Stimulated activated naive CD8-positive, alpha-beta T cell treated with anti-CD3 and anti-CD28 coated beads, Interleukin-15, Interleukin-2, amounts not matched to agents 100 U/mL and 50 U/mL, for 24 hours (primary cell): ENCODE results near the gene NUMB.

Source experiments
- ATAC-seq: fragments of 150-1000 bp; cut with Tn5 transposase; one replicate; pipeline ENCODE4 v1.10.0; 2021
- DNase-seq: peaks from one replicate; pipeline ENCODE4 v3.0.0; 2021

Gene NUMB

GRCh38 chr14:73289729-73290128 is 168.6 kb downstream of the NUMB start:
- ATAC-seq (no peak), DNase-seq (no peak)

GRCh38 chr14:73289308-73289707 is 169.0 kb downstream of the NUMB start:
- DNase-seq (no peak), ATAC-seq (no peak)

- no peak for DNase-seq
- ATAC-seq: no peak
These were observed 171.3 kb downstream of the NUMB start for GRCh38 chr14:73287071-73287470.

GRCh38 chr14:73286598-73286997 is 171.7 kb downstream of the NUMB start:
- DNase-seq (no peak), ATAC-seq (no peak)

- DNase-seq (no peak), ATAC-seq (no peak)
These were observed 172.4 kb downstream of the NUMB start for GRCh38 chr14:73285979-73286378.

- no peak for DNase-seq
- no peak for ATAC-seq
These were observed 174.6 kb downstream of the NUMB start for GRCh38 chr14:73283608-73284379.

GRCh38 chr14:73280903-73281302 is 177.4 kb downstream of the NUMB start:
- no peak for DNase-seq
- ATAC-seq: no peak

GRCh38 chr14:73277376-73277775 is 181.0 kb downstream of the NUMB start:
- no peak for ATAC-seq
- no peak for DNase-seq

GRCh38 chr14:73276836-73277235 is 181.5 kb downstream of the NUMB start:
- DNase-seq: no peak
- no peak for ATAC-seq

GRCh38 chr14:73273799-73274198 is 184.5 kb downstream of the NUMB start:
- no peak for DNase-seq
- no peak for ATAC-seq

- no peak for ATAC-seq
- no peak for DNase-seq
These were observed 186.0 kb downstream of the NUMB start for GRCh38 chr14:73272393-73272792.

- peak; percentile 50 for ATAC-seq
- DNase-seq: peak; percentile 34
These were observed 188.4 kb downstream of the NUMB start for GRCh38 chr14:73269729-73270531.

- no peak for ATAC-seq
- DNase-seq: no peak
These were observed 190.9 kb downstream of the NUMB start for GRCh38 chr14:73267474-73267873.

- ATAC-seq (no peak), DNase-seq (no peak)
These were observed 192.0 kb downstream of the NUMB start for GRCh38 chr14:73266317-73266716.

GRCh38 chr14:73265721-73266046 is 192.7 kb downstream of the NUMB start:
- DNase-seq: no peak
- no peak for ATAC-seq

- DNase-seq: no peak
- ATAC-seq: no peak
These were observed 193.2 kb downstream of the NUMB start for GRCh38 chr14:73264885-73265720.

- DNase-seq (no peak), ATAC-seq (no peak)
These were observed 194.1 kb downstream of the NUMB start for GRCh38 chr14:73264080-73264884.

GRCh38 chr14:73263606-73264005 is 194.7 kb downstream of the NUMB start:
- DNase-seq (no peak), ATAC-seq (no peak)

GRCh38 chr14:73262427-73263183 is 195.7 kb downstream of the NUMB start:
- ATAC-seq: no peak
- no peak for DNase-seq

GRCh38 chr14:73261520-73262426 is 196.6 kb downstream of the NUMB start:
- ATAC-seq: no peak
- no peak for DNase-seq
